Brain microvascular endothelial cell (primary cell): ENCODE measurements around the gene TSPEAR.

ENCODE experiments used
- DNase-seq: peaks from one replicate; pipeline ENCODE4 v3.0.0-alpha.2; 2020
- H3K27ac ChIP-seq: fragments of 250-450 bp; sonication (Bioruptor Pico); 2 replicates; pipeline ENCODE4 v1.5.1; 2020; ENCODE audit warnings: mild to moderate bottlenecking, moderate library complexity
- H3K27me3 ChIP-seq: fragments of 250-450 bp; sonication (Bioruptor Pico); replicated peaks from 2 replicates; pipeline ENCODE4 v1.5.1; 2020; ENCODE audit warnings: mild to moderate bottlenecking
- H3K36me3 ChIP-seq: fragments of 250-450 bp; sonication (Bioruptor Pico); replicated peaks from 2 replicates; pipeline ENCODE4 v1.5.1; 2020; ENCODE audit warnings: mild to moderate bottlenecking
- H3K4me3 ChIP-seq: 2 replicates; pipeline ENCODE4 v1.5.1; 2011; ENCODE audit warnings: low read depth, mild to moderate bottlenecking, control low read depth, low read length, moderate library complexity
- in situ Hi-C: cut with HindIII; loops from 2 replicates; pipeline ENCODE4 v1.10.0; 2017; ENCODE audit warnings: low sequenced_read_pairs, low pct_ligation_motif_present
- TF ChIP-seq, protein P1 (sequence below): IDR thresholded peaks from 2 replicates; pipeline ENCODE4 v1.5.1; 2011; ENCODE audit warnings: low read depth, mild to moderate bottlenecking, moderate library complexity, low read length, control low read depth, inconsistent platforms; ENCODE audit errors: missing control alignments

The TSPEAR gene

DNA sequence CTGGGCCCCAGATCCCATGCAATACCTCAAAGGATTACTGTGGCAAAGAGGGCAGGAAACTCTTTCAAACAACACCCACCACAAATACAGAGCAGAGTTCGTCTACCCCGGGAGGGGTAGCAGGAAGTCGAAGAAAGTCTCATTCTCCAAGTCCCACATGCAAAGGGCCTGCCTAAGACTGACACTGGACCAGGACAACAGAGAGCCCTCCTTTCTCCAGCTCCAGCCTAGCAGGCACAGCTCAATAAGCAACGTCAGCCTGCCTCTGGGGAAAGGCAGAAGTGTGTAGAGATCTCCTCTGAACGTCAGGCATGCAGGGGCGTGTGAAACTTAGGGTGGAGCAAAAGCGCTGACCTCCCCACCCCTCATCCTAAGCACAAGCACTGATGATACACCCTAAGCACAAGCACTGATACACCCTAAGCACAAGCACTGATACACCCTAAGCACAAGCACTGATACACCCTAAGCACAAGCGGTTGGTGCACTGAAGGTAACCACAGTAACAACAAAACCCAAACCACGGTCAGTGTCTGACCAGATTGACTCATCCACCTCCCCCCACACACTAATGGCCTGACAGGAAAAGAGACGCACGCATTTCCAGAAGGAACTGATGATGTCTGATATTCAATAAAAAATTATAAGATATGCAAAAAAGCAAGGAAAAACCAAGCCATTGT, 52.3 kb downstream of the TSPEAR start:
- Histone ChIP-seq H3K36me3 (no peaks in the 10 kb centered on the region), H3K27ac (no peak overlapping the region), H3K4me3 (no peak overlapping the region), H3K27me3 (no peaks in the 10 kb centered on the region)
- TF ChIP-seq, protein P1, sequence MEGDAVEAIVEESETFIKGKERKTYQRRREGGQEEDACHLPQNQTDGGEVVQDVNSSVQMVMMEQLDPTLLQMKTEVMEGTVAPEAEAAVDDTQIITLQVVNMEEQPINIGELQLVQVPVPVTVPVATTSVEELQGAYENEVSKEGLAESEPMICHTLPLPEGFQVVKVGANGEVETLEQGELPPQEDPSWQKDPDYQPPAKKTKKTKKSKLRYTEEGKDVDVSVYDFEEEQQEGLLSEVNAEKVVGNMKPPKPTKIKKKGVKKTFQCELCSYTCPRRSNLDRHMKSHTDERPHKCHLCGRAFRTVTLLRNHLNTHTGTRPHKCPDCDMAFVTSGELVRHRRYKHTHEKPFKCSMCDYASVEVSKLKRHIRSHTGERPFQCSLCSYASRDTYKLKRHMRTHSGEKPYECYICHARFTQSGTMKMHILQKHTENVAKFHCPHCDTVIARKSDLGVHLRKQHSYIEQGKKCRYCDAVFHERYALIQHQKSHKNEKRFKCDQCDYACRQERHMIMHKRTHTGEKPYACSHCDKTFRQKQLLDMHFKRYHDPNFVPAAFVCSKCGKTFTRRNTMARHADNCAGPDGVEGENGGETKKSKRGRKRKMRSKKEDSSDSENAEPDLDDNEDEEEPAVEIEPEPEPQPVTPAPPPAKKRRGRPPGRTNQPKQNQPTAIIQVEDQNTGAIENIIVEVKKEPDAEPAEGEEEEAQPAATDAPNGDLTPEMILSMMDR, result no peak
- no peak for DNase-seq
- in situ Hi-C loops, result no loop called here

DNA sequence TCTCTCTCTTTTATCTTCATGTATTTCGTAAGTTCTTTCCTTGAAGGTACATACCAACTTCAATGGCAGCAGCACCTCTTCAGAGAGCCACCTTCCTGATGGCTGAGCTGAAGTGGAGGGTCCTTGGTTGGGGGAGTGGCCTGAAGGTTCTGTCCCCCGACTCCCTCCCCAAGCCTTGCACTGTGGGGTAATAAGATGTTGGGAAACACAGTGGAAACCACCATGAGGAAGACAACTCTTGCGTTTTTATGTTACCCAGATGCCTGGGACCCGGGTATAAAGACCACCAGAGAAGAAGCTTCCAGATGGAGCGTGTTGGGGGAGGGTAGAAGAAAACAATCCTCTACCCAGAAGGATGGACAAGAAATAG, 52.8 kb downstream of the TSPEAR start:
- TF ChIP-seq, protein P1, result no peak
- no peak for DNase-seq
- Histone ChIP-seq H3K27ac (no peak overlapping the region), H3K27me3 (no peaks in the 10 kb centered on the region), H3K36me3 (no peaks in the 10 kb centered on the region), H3K4me3 (no peak overlapping the region)
- in situ Hi-C loops, result no loop called here

DNA sequence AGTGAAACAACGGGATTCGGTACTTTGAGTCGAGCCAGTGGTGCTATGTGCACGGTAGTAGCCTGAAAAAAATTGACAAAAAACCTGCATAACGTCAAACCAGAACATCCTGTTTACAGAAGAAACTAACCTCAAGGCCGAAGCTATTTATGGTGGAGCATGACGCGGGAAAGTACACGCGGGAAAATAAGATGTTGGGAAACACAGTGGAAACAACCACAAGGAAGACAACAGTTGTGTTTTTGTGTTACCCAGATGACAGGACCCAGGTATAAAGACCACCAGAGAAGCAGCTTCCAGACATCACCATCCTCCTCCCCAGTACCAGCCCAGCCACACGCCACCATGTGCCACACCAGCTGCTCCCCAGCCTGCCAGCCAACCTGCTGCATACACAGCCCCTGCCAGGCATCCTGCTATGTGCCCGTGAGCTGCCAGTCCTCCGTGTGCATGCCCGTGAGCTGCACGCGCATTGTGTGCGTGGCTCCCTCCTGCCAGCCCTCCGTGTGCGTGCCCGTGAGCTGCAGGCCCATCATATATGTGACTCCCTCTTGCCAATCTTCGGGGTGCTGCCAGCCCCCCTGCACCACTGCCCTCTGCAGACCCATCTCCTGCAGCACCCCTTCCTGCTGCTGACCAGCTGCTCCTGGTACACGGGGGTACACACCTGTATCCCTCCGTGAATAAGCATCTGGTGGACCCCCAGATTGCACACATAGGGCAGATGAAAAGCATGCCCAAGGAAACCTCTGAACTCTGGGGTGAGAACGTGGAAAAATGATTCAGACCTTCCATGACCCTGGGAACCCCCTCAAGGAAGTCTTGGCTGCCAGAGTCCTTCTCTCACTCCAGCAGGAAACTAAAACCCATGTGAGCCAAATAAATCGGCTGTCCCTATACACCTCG, 53.5 kb downstream of the TSPEAR start, which contains the start of gene KRTAP12-3:
Gene KRTAP12-3, plus strand, starts transcription at position 298 of the 906 bp plus-strand sequence. Its CDS starts 48 bp downstream, at position 346.
- no peak within 1 kb of the TSS for H3K4me3 ChIP-seq

DNA sequence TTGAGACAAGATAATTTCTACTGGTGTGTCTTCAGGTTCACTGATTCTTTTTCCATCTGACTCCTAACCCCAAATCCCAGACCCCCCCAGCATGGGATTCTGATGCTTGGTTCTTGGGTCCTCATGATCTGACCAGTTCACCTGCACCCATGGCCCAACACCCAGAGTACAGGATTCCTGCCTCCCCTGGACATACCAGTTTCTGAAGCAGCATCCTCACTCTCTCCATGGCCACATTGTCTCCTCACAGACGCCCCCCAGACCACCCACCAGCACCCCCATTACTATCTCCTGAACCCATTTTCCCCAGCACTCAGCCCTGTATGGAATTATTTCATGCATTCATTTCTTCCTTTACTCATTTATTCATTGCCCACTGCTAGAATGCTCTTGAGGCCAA, 54.5 kb downstream of the TSPEAR start:
- TF ChIP-seq, protein P1, result no peak
- no peak overlapping the region for H3K27ac ChIP-seq
- no peak overlapping the region for H3K4me3 ChIP-seq
- no peak for DNase-seq
- H3K36me3 ChIP-seq, result no peaks in the 10 kb centered on the region
- in situ Hi-C loops, result no loop called here
- H3K27me3 ChIP-seq, result no peaks in the 10 kb centered on the region

More for the DNA sequence above, 53.5 kb downstream of the TSPEAR start, which contains the start of gene KRTAP12-3:
- TF ChIP-seq, protein P1, result no peak
- Histone ChIP-seq H3K27me3 (no peaks in the 10 kb centered on the region), H3K36me3 (no peaks in the 10 kb centered on the region), H3K27ac (no peak within 1 kb of the TSS)
- no peak for DNase-seq
- in situ Hi-C loops, result no loop called here

DNA sequence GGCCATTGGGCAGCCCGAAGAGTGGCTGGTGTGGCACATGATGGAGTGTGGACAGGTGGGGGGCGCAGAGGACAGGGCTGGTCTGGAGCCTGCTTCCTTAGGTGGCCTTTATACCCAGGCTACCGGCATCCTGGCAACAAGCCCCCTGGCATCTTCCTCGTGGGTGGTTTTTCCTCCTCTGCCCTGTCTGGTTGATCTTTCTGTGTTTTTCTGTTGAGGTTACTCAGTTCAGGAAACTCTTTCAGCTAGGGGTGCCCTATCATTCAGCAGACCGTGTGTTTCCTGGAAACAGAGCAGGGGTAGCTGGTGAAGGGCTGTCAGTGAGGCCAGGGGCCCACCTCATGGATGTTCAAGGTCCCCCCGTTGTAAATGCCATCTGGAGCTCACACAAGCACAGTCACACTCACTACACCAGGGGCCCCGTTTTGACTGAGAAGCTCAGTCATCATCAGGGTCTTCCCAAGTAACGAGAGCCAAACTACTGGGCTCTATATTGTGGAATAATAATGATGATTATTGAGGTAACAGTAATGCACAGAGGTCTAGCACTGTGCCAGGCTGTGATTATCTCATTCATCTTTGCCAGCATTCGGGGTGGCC, 56.7 kb downstream of the TSPEAR start, which contains the start of gene KRTAP12-4:
Gene KRTAP12-4, minus strand, starts transcription at position 84 of the 600 bp plus-strand sequence. Its CDS starts 45 bp downstream, at position 39.
- DNase-seq, result no peak
- in situ Hi-C loops, result no loop called here
- H3K36me3 ChIP-seq, result no peaks in the 10 kb centered on the region
- no peak within 1 kb of the TSS for H3K4me3 ChIP-seq
- TF ChIP-seq, protein P1, result no peak
- no peaks in the 10 kb centered on the region for H3K27me3 ChIP-seq
- no peak within 1 kb of the TSS for H3K27ac ChIP-seq
